HL-60 (cell line): Measurements from ENCODE around the gene MRPS14.

Source experiments
- DNase-seq, 2 experiments: peaks; one replicate each; pipeline ENCODE4 v3.0.0-alpha.2; 2010 to 2020; ENCODE audit warnings: low read depth in 1 of 2, low spot score in 1 of 2
- H3K27ac ChIP-seq: fragments of 250-450 bp; sonication (Bioruptor Pico); replicated peaks from 2 replicates; pipeline ENCODE4 v1.5.1; 2020; ENCODE audit warnings: mild to moderate bottlenecking, moderate library complexity
- H3K27me3 ChIP-seq: fragments of 250-450 bp; sonication (Bioruptor Pico); 2 replicates; pipeline ENCODE4 v1.5.1; 2021; ENCODE audit warnings: mild to moderate bottlenecking, moderate library complexity; ENCODE audit not compliant: insufficient read depth, poor library complexity, severe bottlenecking
- H3K4me3 ChIP-seq: replicated peaks from 2 replicates; pipeline ENCODE4 v1.5.1; 2011; ENCODE audit warnings: mild to moderate bottlenecking, control low read depth, low read length; ENCODE audit not compliant: insufficient read depth
- CTCF ChIP-seq: IDR thresholded peaks from one replicate; pipeline ENCODE4 v1.5.1; 2011; ENCODE audit warnings: low read length, control low read depth, inconsistent platforms; ENCODE audit not compliant: insufficient read depth
- GABPA ChIP-seq: IDR thresholded peaks from 2 replicates; pipeline ENCODE4 v1.6.1; 2012; ENCODE audit warnings: low read depth
- POLR2AphosphoS5 ChIP-seq: IDR thresholded peaks from 2 replicates; pipeline ENCODE4 v1.6.1; 2012; ENCODE audit warnings: low read depth
- REST ChIP-seq: IDR thresholded peaks from 2 replicates; pipeline ENCODE4 v1.6.1; 2012; ENCODE audit warnings: low read depth; ENCODE audit not compliant: insufficient replicate concordance
- SPI1 ChIP-seq: IDR thresholded peaks from 2 replicates; pipeline ENCODE4 v1.6.1; 2012; ENCODE audit warnings: low read depth, mild to moderate bottlenecking, borderline replicate concordance

Gene MRPS14

GRCh38 chr1:175070818-175071217, 47.6 kb upstream of the MRPS14 start:
- Histone ChIP-seq H3K4me3 (no peak overlapping the region), H3K27ac (no peak overlapping the region), H3K27me3 (no peaks in the 10 kb centered on the region)
- TF ChIP-seq POLR2AphosphoS5 (no peak), REST (no peak), SPI1 (no peak), CTCF (no peak), GABPA (no peak)
- DNase-seq = no peak

- no peak for TF ChIP-seq POLR2AphosphoS5
- Histone ChIP-seq H3K27ac (no peak within 1 kb of the TSS), H3K27me3 (no peaks in the 10 kb centered on the region), H3K4me3 (no peak within 1 kb of the TSS)
- DNase-seq = no peak
Observed at GRCh38 chr1:175067362-175068106, 44.3 kb upstream of the MRPS14 start, which contains the start of gene TNN. TSS of gene TNN (plus strand) at chr1:175067833. CDS start at chr1:175077419, 9,586 bp downstream.

GRCh38 chr1:175062858-175063257, 39.6 kb upstream of the MRPS14 start:
- Histone ChIP-seq H3K27ac (no peak overlapping the region), H3K4me3 (no peak overlapping the region), H3K27me3 (no peaks in the 10 kb centered on the region)
- DNase-seq = no peak
- TF ChIP-seq CTCF (no peak), SPI1 (no peak), REST (no peak), GABPA (no peak), POLR2AphosphoS5 (no peak)

- no peak for DNase-seq
- TF ChIP-seq POLR2AphosphoS5 (no peak), CTCF (no peak), GABPA (no peak), REST (no peak), SPI1 (no peak)
- no peak overlapping the region for H3K27ac ChIP-seq
- no peaks in the 10 kb centered on the region for H3K27me3 ChIP-seq
- no peak overlapping the region for H3K4me3 ChIP-seq
Observed at GRCh38 chr1:175062339-175062738, 39.1 kb upstream of the MRPS14 start.
